ENCODE results near the gene USP37.

USP37 gene

DNA sequence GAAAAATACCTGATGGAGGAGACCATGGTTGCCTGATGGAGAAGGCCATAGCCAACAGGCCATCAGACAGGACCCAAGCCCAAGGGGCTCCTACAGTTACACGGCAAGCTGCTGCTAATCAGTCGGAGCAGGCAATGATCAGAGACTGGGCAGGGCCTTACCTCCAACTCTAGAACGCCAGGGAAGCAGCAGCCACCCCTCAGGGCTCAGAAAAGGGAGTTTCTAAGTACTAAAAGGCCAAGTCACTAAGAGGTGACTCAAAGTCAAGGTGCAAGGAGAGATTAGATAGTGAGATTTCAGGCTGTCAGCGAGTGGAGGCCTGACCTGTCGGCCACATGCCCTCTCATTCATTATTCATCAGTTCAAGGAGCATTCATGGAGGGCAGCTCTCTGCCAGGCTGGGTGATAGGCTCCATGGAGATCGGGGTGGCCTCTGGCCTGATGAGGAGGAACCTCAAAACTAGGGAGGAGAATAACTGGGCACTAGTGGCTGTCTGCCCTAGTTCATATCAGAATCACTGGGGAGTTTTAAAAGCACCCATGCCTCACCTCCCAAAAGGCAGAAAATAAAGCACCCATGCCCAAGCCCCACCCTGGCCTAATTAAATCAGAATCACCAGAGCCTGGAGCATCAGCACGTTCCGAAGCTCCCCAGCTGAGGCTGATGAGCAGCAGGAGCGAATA, 145.6 kb downstream of the USP37 start:
- TF ChIP-seq, protein P1, sequence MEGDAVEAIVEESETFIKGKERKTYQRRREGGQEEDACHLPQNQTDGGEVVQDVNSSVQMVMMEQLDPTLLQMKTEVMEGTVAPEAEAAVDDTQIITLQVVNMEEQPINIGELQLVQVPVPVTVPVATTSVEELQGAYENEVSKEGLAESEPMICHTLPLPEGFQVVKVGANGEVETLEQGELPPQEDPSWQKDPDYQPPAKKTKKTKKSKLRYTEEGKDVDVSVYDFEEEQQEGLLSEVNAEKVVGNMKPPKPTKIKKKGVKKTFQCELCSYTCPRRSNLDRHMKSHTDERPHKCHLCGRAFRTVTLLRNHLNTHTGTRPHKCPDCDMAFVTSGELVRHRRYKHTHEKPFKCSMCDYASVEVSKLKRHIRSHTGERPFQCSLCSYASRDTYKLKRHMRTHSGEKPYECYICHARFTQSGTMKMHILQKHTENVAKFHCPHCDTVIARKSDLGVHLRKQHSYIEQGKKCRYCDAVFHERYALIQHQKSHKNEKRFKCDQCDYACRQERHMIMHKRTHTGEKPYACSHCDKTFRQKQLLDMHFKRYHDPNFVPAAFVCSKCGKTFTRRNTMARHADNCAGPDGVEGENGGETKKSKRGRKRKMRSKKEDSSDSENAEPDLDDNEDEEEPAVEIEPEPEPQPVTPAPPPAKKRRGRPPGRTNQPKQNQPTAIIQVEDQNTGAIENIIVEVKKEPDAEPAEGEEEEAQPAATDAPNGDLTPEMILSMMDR (IDR thresholded peaks at IDR 0.05; ENCODE audit: insufficient read depth, low read length, poor library complexity, severe bottlenecking) = no peak
- Histone ChIP-seq H3K36me3 (ENCODE audit: control insufficient read depth, insufficient read depth, low read length) (no peaks in the 10 kb centered on the region), H3K4me3 (replicated peaks; ENCODE audit: low read depth, low read length) (no peak overlapping the region), H3K27me3 (replicated peaks; ENCODE audit: control insufficient read depth, insufficient read depth, low read length) (no peaks in the 10 kb centered on the region)
- DNase-seq (ENCODE audit: extremely low read depth, insufficient read length) = no peak

DNA sequence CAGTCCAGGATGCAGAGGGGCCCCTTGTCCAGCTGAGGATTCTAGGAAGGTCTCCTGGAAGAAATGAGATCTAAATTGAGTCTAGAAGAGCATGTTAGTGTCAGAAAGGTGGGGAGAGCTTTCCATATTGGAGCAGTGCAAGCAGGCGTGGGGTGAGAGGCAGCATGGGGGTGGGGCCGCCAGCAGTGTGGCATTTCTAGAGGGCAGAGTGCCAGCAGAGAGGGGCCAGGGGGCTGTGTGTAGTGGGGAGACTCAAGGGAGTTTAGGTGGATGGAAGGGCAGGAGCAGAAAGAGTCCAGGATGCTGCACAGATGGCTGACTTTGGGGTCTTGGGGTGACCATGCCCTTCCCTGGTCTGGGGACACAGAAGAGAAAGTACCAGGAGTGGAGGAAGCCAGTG, 147.1 kb downstream of the USP37 start:
- no peak overlapping the region for H3K4me3 ChIP-seq (replicated peaks; ENCODE audit: low read depth, low read length)
- H3K27me3 ChIP-seq (replicated peaks; ENCODE audit: control insufficient read depth, insufficient read depth, low read length) = no peaks in the 10 kb centered on the region
- no peaks in the 10 kb centered on the region for H3K36me3 ChIP-seq (ENCODE audit: control insufficient read depth, insufficient read depth, low read length)
- no peak for DNase-seq (ENCODE audit: extremely low read depth, insufficient read length)
- TF ChIP-seq, protein P1 (IDR thresholded peaks at IDR 0.05; ENCODE audit: insufficient read depth, low read length, poor library complexity, severe bottlenecking) = no peak

DNA sequence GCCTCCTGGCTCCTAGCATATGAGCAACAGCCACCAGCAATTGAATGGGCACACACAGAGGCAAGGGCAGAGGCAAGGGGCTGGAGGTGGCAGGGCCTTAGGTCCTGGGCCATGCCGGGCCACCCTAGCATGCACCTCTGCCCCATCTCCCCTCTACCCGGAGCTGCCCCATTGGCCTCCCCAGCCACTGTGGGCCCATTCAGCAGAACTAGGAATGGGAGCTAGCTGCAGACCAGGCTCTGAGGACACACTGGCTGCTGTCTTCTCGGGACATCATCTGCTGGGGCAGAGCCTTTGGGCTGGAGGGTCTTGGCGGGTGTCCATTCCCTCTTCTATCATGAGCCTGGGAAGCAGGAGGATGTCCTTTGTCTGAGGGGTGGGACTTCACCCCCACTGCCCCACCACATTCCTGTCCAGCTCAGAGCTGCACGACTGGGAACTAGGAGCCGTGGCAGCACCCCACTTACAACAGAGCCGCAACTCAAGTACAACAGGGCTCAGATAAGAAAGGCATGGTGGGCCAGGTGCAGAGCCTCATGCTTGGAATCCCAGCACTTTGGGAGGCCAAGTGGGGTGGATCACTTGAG, 148.4 kb downstream of the USP37 start:
- H3K4me3 ChIP-seq (replicated peaks; ENCODE audit: low read depth, low read length) = no peak overlapping the region
- no peak for DNase-seq (ENCODE audit: extremely low read depth, insufficient read length)
- no peaks in the 10 kb centered on the region for H3K27me3 ChIP-seq (replicated peaks; ENCODE audit: control insufficient read depth, insufficient read depth, low read length)
- no peaks in the 10 kb centered on the region for H3K36me3 ChIP-seq (ENCODE audit: control insufficient read depth, insufficient read depth, low read length)
- TF ChIP-seq, protein P1 (IDR thresholded peaks at IDR 0.05; ENCODE audit: insufficient read depth, low read length, poor library complexity, severe bottlenecking) = no peak

DNA sequence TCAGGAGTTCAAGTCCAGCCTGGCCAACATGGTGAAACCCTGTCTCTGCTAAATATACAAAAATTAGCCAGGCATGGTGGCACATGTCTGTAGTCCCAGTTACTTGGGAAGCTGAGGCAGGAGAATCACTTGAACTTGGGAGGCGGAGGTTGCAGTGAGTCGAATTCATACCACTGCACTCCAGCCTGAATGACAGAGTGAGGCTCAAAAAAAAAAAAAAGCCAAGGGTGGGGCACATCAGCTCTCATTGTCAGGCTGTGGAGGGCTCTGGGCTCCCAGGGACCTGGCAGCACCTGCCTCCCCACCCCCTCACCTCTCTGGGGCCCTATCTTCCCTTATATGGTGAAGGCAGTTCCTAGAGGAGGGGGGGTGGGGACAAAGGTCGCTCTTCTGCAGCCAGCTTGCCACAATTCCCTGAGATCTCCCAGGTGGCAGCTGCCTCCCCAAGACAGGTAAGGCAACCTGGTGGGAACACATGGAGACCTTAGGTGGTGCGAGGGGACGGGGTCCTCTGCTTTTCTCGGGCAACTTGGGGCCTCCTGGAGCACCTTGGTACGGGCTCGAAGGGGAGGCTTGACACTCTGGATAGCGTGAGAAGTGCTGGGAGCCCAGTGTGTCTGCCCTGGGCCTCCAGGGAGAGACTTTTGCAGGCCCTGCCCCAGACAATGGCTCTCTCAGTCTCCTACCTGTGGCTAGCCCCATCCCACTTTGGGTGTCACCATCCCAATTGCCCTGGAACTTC, 149.3 kb downstream of the USP37 start, which contains the start of gene VIL1:
Gene VIL1 (plus strand): TSS at position 407 of the 742 bp plus-strand sequence. CDS start 4,656 bp downstream, outside the sequence.
- no peak for DNase-seq (ENCODE audit: extremely low read depth, insufficient read length)

DNA sequence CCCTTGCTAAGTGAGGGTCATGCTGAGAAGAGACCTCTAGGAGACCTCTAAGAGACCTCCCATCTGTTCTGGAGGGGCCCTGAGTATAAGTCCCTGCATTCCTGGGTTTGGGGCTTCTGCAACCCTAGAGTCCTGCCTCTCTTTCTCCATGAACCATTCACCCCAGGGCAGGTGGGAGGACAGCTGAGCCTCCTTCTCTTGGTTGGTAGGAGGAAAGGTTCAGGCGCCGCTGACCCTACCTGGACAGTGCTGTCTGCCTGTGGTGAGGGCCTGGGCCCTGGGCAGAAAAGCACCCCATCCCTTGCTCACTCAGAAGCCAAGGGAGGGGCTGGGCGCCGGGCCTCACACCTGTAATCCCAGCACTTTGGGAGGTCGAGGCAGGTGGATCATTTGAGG, 149.8 kb downstream of the USP37 start:
- Histone ChIP-seq H3K27me3 (replicated peaks; ENCODE audit: control insufficient read depth, insufficient read depth, low read length) (no peaks in the 10 kb centered on the region), H3K36me3 (ENCODE audit: control insufficient read depth, insufficient read depth, low read length) (no peaks in the 10 kb centered on the region), H3K4me3 (replicated peaks; ENCODE audit: low read depth, low read length) (no peak overlapping the region)
- no peak for DNase-seq (ENCODE audit: extremely low read depth, insufficient read length)
- TF ChIP-seq, protein P1 (IDR thresholded peaks at IDR 0.05; ENCODE audit: insufficient read depth, low read length, poor library complexity, severe bottlenecking) = no peak

More for the DNA sequence above, 149.3 kb downstream of the USP37 start, which contains the start of gene VIL1:
- H3K36me3 ChIP-seq (ENCODE audit: control insufficient read depth, insufficient read depth, low read length) = no peaks in the 10 kb centered on the region
- no peaks in the 10 kb centered on the region for H3K27me3 ChIP-seq (replicated peaks; ENCODE audit: control insufficient read depth, insufficient read depth, low read length)
- TF ChIP-seq, protein P1 (IDR thresholded peaks at IDR 0.05; ENCODE audit: insufficient read depth, low read length, poor library complexity, severe bottlenecking) = no peak
- H3K4me3 ChIP-seq (replicated peaks; ENCODE audit: low read depth, low read length) = no peak within 1 kb of the TSS
